SH-SY5Y (cell line): ENCODE results near the gene WDPCP.

ENCODE experiments used
- GATA2 ChIP-seq: IDR thresholded peaks from 2 replicates; pipeline ENCODE4 v1.6.1; 2011; ENCODE audit warnings: mild to moderate bottlenecking, low read depth, low read length
- GATA3 ChIP-seq: IDR thresholded peaks from 2 replicates; pipeline ENCODE4 v1.6.1; 2011; ENCODE audit warnings: low read depth, mild to moderate bottlenecking, low read length, moderate library complexity

DNA sequence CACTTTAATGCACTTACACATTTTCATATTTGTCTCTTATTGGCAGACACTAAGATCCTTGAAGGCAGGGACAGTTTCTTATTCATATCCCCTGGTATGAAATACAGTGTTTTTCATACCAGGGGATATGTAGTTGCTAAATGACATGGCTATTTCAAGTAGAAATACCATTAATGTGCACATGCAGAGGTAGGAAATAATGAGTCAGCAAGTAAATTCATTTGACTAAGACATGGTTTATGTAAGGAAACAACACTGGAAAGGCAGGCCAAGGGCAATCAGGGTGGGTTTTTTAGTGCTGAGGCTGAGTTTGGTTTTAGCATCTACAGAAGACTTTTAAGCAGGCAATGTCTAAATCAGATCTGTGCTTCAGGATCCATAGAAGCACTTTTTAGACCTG lies 155.9 kb downstream of the WDPCP start:
- TF ChIP-seq GATA2, result no peak
- no peak for TF ChIP-seq GATA3
